ENCODE data around the gene UBR1.

DNA sequence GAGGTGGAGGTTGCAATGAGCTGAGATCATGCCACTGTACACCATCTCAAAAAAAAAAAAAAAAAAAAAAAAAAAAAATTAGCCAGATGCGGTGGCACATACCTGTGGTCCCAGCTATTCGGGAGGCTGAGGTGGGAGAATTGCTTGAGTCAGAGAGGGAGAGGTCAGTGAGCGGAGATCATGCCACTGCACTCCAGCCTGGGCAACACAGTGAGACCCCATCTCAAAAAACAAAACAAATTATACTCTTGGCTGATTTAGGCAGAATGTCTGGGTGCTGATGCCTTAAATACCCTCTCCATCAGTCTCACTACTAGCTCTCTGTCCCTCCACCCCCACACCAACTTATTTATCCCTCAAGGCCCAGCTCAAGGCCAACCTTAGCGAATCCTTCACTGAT, 14.0 kb downstream of the UBR1 start:
- TF ChIP-seq CTCF (IDR thresholded peaks at IDR 0.05) (no peak), POLR2A (IDR thresholded peaks at IDR 0.05) (no peak)

Measured in transverse colon (tissue), 3 donors.